ENCODE measurements around the gene DPH3. TPM values are rescaled to one million over a fixed set of nuclear protein-coding genes. Genes with fewer than 3 reads are reported as not detected.

The DPH3 gene
- polyA plus RNA-seq, 2 of the 4 experiments (the other 2 are of a cell fraction): 20.5 to 34.7 TPM

- no peak for TF ChIP-seq HEYL (CRISPR knock-in tag; IDR thresholded peaks at IDR 0.05)
- TF ChIP-seq HOXB5 (CRISPR knock-in tag; IDR thresholded peaks at IDR 0.05): no peak
- TF ChIP-seq HOXB13 (CRISPR knock-in tag; IDR thresholded peaks at IDR 0.05; ENCODE audit: low read depth): no peak
- no peak for TF ChIP-seq MAX (IDR thresholded peaks at IDR 0.05)
- TF ChIP-seq TFCP2L1 (CRISPR knock-in tag; IDR thresholded peaks at IDR 0.05): no peak
- TF ChIP-seq BCL3 (IDR thresholded peaks at IDR 0.05): no peak
- TF ChIP-seq KDM5A (IDR thresholded peaks at IDR 0.05): no peak
- no peak for TF ChIP-seq E2F6 (IDR thresholded peaks at IDR 0.05; ENCODE audit: borderline replicate concordance, low read depth)
- no peak for TF ChIP-seq REST (IDR thresholded peaks at IDR 0.05)
- TF ChIP-seq HES2 (IDR thresholded peaks at IDR 0.05): no peak
- TF ChIP-seq NR3C1 (IDR thresholded peaks at IDR 0.05): no peak
- TF ChIP-seq EP300 (IDR thresholded peaks at IDR 0.05): no peak
- ChIA-PET CTCF (interaction anchor here (0.7 to 2.4 kb wide), 6 partner anchors 19 to 264 kb away, joined by 3 to 16 read pairs (median 4); partner anchors contain the start of genes DPH3 and OXNAD1), POLR2A (no interaction called here)
- ATAC-seq (no peak), DNase-seq (ENCODE audit: low read depth in 1 of 2, low spot score in 1 of 2) (no peak), FAIRE-seq (no peak)
- Histone ChIP-seq H3K27ac (no peak overlapping the region), H3K9me3 (no peaks in the 10 kb centered on the region), H3K4me1 (no peaks in the 10 kb centered on the region), H3K4me3 (no peak overlapping the region), H3K4me2 (no peak overlapping the region)
- 79% methylated on average over 6 of the region's 6 CpGs for WGBS (ENCODE audit: missing lambda C conversion rate)
These were observed 22.2 kb upstream of the DPH3 start for GRCh38 chr3:16286751-16287543.

GRCh38 chr3:16286161-16286560 lies 21.4 kb upstream of the DPH3 start:
- 92% methylated on average over 3 of the region's 3 CpGs for WGBS (ENCODE audit: missing lambda C conversion rate)
- no peaks in the 10 kb centered on the region for H3K9me3 ChIP-seq
- ATAC-seq (no peak), FAIRE-seq (no peak), DNase-seq (ENCODE audit: low read depth in 1 of 2, low spot score in 1 of 2) (no peak)
- H3K4me1 ChIP-seq: no peaks in the 10 kb centered on the region
- CTCF ChIA-PET: interaction anchor here (0.7 to 2.4 kb wide), 6 partner anchors 18 to 265 kb away, joined by 3 to 16 read pairs (median 4); partner anchors contain the start of genes DPH3 and OXNAD1
- H3K4me2 ChIP-seq: no peak overlapping the region
- H3K27ac ChIP-seq: no peak overlapping the region
- no peak overlapping the region for H3K4me3 ChIP-seq
- POLR2A ChIA-PET: no interaction called here
- TF ChIP-seq HOXB5 (CRISPR knock-in tag; IDR thresholded peaks at IDR 0.05) (no peak), JUN (IDR thresholded peaks at IDR 0.05) (no peak), POLR2A (IDR thresholded peaks at IDR 0.05; ENCODE audit: low read length) (no peak), HDAC2 (IDR thresholded peaks at IDR 0.05) (no peak), HOXA7 (CRISPR knock-in tag; IDR thresholded peaks at IDR 0.05) (no peak), PBX3 (IDR thresholded peaks at IDR 0.05) (no peak)
